ENCODE measurements around the gene ZIC4.

DNA sequence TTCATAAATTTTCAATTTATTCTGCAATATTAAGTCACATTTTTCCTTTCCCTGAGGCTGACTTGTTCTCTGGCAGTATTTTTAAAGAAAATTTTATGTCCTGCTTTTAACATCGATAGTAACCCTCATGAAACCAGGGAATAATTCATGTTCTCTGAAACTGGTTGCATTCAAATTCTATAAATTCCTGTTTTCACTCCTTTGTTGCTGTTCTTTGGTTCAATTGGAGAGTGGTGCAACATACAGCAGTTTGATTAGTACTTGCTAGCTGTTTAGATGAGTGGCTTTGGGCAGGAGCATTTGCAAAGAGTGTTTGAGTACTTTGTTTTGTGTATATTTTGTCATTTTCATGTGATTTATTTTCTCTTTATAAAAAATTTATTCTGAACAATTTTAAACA lies 22.0 kb upstream of the ZIC4 start:
- TF ChIP-seq EP300 (IDR thresholded peaks at IDR 0.05; ENCODE audit: borderline replicate concordance): no peak
- TF ChIP-seq YY1 (IDR thresholded peaks at IDR 0.05; ENCODE audit: low read depth): no peak
- no peak for TF ChIP-seq TAF1 (IDR thresholded peaks at IDR 0.05; ENCODE audit: low read depth)
- TF ChIP-seq RAD21 (IDR thresholded peaks at IDR 0.05; ENCODE audit: low read depth): no peak
- TF ChIP-seq, protein P1, sequence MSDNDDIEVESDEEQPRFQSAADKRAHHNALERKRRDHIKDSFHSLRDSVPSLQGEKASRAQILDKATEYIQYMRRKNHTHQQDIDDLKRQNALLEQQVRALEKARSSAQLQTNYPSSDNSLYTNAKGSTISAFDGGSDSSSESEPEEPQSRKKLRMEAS (IDR thresholded peaks at IDR 0.05): no peak
- TF ChIP-seq, protein P2, sequence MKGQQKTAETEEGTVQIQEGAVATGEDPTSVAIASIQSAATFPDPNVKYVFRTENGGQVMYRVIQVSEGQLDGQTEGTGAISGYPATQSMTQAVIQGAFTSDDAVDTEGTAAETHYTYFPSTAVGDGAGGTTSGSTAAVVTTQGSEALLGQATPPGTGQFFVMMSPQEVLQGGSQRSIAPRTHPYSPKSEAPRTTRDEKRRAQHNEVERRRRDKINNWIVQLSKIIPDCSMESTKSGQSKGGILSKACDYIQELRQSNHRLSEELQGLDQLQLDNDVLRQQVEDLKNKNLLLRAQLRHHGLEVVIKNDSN (IDR thresholded peaks at IDR 0.05): no peak
- no peak for TF ChIP-seq CREB1 (IDR thresholded peaks at IDR 0.05; ENCODE audit: low read depth)
- TF ChIP-seq EGR1 (IDR thresholded peaks at IDR 0.05): no peak
- TF ChIP-seq CEBPB (IDR thresholded peaks at IDR 0.05): no peak
- TF ChIP-seq REST (IDR thresholded peaks at IDR 0.05; ENCODE audit: low read depth): no peak
- TF ChIP-seq TCF12 (IDR thresholded peaks at IDR 0.05; ENCODE audit: low read depth): no peak
- no peak for TF ChIP-seq NFIC (IDR thresholded peaks at IDR 0.05)
- TF ChIP-seq TEAD4 (IDR thresholded peaks at IDR 0.05): no peak
- no peak for TF ChIP-seq ZBTB7A (IDR thresholded peaks at IDR 0.05; ENCODE audit: low read depth)
